ENCODE results near the gene ATP13A5. TPM values are rescaled to one million over a fixed set of nuclear protein-coding genes. Genes with fewer than 3 reads are reported as not detected.

The ATP13A5 gene, protein sequence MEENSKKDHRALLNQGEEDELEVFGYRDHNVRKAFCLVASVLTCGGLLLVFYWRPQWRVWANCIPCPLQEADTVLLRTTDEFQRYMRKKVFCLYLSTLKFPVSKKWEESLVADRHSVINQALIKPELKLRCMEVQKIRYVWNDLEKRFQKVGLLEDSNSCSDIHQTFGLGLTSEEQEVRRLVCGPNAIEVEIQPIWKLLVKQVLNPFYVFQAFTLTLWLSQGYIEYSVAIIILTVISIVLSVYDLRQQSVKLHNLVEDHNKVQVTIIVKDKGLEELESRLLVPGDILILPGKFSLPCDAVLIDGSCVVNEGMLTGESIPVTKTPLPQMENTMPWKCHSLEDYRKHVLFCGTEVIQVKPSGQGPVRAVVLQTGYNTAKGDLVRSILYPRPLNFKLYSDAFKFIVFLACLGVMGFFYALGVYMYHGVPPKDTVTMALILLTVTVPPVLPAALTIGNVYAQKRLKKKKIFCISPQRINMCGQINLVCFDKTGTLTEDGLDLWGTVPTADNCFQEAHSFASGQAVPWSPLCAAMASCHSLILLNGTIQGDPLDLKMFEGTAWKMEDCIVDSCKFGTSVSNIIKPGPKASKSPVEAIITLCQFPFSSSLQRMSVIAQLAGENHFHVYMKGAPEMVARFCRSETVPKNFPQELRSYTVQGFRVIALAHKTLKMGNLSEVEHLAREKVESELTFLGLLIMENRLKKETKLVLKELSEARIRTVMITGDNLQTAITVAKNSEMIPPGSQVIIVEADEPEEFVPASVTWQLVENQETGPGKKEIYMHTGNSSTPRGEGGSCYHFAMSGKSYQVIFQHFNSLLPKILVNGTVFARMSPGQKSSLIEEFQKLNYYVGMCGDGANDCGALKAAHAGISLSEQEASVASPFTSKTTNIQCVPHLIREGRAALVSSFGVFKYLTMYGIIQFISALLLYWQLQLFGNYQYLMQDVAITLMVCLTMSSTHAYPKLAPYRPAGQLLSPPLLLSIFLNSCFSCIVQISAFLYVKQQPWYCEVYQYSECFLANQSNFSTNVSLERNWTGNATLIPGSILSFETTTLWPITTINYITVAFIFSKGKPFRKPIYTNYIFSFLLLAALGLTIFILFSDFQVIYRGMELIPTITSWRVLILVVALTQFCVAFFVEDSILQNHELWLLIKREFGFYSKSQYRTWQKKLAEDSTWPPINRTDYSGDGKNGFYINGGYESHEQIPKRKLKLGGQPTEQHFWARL
- total RNA-seq (2014; rRNA removed; shearing (Covaris generic)), result not detected in 2 replicates

DNA sequence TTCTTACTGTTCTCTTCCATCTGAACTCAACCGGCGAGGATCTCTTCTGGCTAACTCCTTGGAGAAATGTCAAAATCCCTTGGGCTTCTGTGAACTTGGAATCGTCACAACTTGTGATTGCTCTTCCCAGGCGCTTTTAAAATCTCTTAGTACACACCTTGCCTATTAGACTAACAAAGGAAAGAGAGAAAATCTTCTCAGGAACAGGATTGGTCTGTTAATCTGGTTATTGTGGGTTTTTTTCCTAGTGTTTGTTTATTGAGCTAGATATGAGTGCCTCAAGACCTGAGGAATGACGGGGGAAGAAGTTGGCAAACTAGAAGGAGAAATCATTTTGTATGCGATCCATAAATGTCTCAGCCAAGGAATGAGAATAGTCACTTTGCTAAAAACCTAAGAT, at the start of gene ATP13A5:
Gene ATP13A5, minus strand, starts transcription at position 48 of the 400 bp plus-strand sequence. Its CDS starts 28 bp downstream, at position 20.
- in situ Hi-C loops (cut with HindIII; ENCODE audit: low sequenced_read_pairs), result no loop called here
- no peak for DNase-seq (ENCODE audit: low spot score)

GRCh38 chr3:193418576-193419373, 40.2 kb upstream of the ATP13A5 start:
- no peak for DNase-seq (ENCODE audit: low spot score)
- in situ Hi-C loops (cut with HindIII; ENCODE audit: low sequenced_read_pairs), result no loop called here

GRCh38 chr3:193416629-193417028, 38.1 kb upstream of the ATP13A5 start:
- in situ Hi-C loops (cut with HindIII; ENCODE audit: low sequenced_read_pairs), result no loop called here
- DNase-seq (ENCODE audit: low spot score), result no peak

- DNase-seq (ENCODE audit: low spot score), result no peak
- in situ Hi-C loops (cut with HindIII; ENCODE audit: low sequenced_read_pairs), result no loop called here
Observed at GRCh38 chr3:193407688-193408087, 29.1 kb upstream of the ATP13A5 start.

GRCh38 chr3:193407112-193407511, 28.6 kb upstream of the ATP13A5 start:
- no peak for DNase-seq (ENCODE audit: low spot score)
- in situ Hi-C loops (cut with HindIII; ENCODE audit: low sequenced_read_pairs), result no loop called here

GRCh38 chr3:193403307-193403706, 24.8 kb upstream of the ATP13A5 start:
- DNase-seq (ENCODE audit: low spot score), result no peak
- in situ Hi-C loops (cut with HindIII; ENCODE audit: low sequenced_read_pairs), result no loop called here

GRCh38 chr3:193400304-193400703, 21.8 kb upstream of the ATP13A5 start:
- in situ Hi-C loops (cut with HindIII; ENCODE audit: low sequenced_read_pairs), result no loop called here
- DNase-seq (ENCODE audit: low spot score), result peak; percentile 7

GRCh38 chr3:193396451-193397244, 18.1 kb upstream of the ATP13A5 start:
- DNase-seq (ENCODE audit: low spot score), result no peak
- in situ Hi-C loops (cut with HindIII; ENCODE audit: low sequenced_read_pairs), result no loop called here

GRCh38 chr3:193391902-193392301, 13.3 kb upstream of the ATP13A5 start:
- in situ Hi-C loops (cut with HindIII; ENCODE audit: low sequenced_read_pairs), result no loop called here
- no peak for DNase-seq (ENCODE audit: low spot score)

- in situ Hi-C loops (cut with HindIII; ENCODE audit: low sequenced_read_pairs), result no loop called here
Observed at GRCh38 chr3:193389335-193389734, 10.8 kb upstream of the ATP13A5 start.

GRCh38 chr3:193388361-193388760, 9.8 kb upstream of the ATP13A5 start:
- DNase-seq (ENCODE audit: low spot score), result no peak
- in situ Hi-C loops (cut with HindIII; ENCODE audit: low sequenced_read_pairs), result no loop called here

More at GRCh38 chr3:193389335-193389734, 10.8 kb upstream of the ATP13A5 start:
- no peak for DNase-seq (ENCODE audit: low spot score)

GRCh38 chr3:193387596-193387995, 9.0 kb upstream of the ATP13A5 start:
- no peak for DNase-seq (ENCODE audit: low spot score)
- in situ Hi-C loops (cut with HindIII; ENCODE audit: low sequenced_read_pairs), result no loop called here

GRCh38 chr3:193377591-193377990, 962 bp downstream of the ATP13A5 start:
- in situ Hi-C loops (cut with HindIII; ENCODE audit: low sequenced_read_pairs), result no loop called here
- no peak for DNase-seq (ENCODE audit: low spot score)

- in situ Hi-C loops (cut with HindIII; ENCODE audit: low sequenced_read_pairs), result no loop called here
- DNase-seq (ENCODE audit: low spot score), result no peak
Observed at GRCh38 chr3:193375614-193376013, 2.9 kb downstream of the ATP13A5 start.

- in situ Hi-C loops (cut with HindIII; ENCODE audit: low sequenced_read_pairs), result no loop called here
- DNase-seq (ENCODE audit: low spot score), result no peak
Observed at GRCh38 chr3:193372783-193373182, 5.8 kb downstream of the ATP13A5 start.

- in situ Hi-C loops (cut with HindIII; ENCODE audit: low sequenced_read_pairs), result no loop called here
Observed at GRCh38 chr3:193367868-193368267, 10.7 kb downstream of the ATP13A5 start.

DNA sequence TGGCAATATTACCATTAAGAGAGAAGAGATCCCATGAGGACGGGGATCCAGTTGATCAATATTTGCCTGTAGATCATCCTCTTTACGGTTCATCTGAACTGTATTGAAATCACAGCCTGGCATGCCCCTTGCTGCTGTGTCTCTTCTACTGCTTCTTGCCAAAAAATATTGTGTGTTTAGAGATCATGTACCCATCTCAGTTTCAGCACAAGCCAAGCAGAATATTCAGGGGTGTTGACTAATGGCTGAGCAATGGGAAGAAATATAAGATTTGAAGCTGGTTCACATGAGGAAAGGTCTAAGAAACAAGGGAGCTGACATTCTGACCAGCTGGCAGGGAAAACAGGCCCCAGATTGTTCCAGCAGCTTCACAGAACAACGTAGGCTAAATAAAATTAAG, 21.3 kb downstream of the ATP13A5 start:
- no peak for DNase-seq (ENCODE audit: low spot score)
- in situ Hi-C loops (cut with HindIII; ENCODE audit: low sequenced_read_pairs), result no loop called here

More at GRCh38 chr3:193367868-193368267, 10.7 kb downstream of the ATP13A5 start:
- no peak for DNase-seq (ENCODE audit: low spot score)

DNA sequence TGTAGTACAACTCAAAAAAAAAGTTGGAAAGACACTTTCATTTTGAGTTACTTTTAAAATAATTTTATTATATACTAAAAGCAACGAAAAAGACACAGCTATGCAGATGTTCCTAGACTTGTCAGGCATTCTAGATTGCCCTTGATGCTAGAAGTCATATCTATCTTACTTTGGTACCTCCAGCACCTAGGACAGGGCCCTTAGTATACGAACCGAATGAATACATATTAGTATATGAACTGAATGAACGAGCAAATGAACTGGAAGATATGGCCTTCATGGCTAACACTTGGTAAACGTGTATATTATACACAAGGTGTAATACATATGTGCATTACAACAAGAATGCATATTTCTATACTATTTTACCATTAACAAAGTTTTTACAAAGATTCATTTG, 24.1 kb downstream of the ATP13A5 start:
- in situ Hi-C loops (cut with HindIII; ENCODE audit: low sequenced_read_pairs), result no loop called here
- no peak for DNase-seq (ENCODE audit: low spot score)

Data from G401 (cell line).